NOMO-1 (cell line): ENCODE data around the gene OR52E5.
A peak's percentile ranks its signal among the peaks of the same experiment; 100 is the strongest.

ENCODE experiments used
- DNase-seq, 2 experiments: peaks; one replicate each; lab custom pipeline; 2025; ENCODE audit not compliant: unreplicated experiment in 2 of 2; lab: John Stamatoyannopoulos, UW

The OR52E5 gene

DNA sequence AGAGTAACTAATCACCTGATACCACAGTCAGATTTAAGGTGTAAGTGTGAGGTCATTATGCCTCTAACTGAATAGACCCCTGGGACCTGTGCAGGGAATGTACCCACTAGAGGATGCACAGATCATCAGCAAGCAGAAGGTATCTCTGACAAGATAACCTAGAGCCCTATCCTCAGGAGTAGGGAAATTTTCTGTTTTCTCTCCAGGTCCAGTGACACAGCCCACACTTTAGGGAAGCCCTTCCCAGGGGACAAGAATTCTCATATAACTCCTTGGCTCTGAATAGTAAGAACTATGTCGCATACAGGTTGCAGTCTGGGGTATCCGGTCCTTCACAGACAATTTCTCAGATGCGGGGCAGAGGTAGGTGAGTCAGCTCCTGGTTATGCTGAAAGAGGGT is at the start of gene OR52E5:
OR52E5 (plus strand) TSS at position 301 of the 400 bp plus-strand sequence. CDS start 7,569 bp downstream, outside the sequence.
- no peak for DNase-seq

DNA sequence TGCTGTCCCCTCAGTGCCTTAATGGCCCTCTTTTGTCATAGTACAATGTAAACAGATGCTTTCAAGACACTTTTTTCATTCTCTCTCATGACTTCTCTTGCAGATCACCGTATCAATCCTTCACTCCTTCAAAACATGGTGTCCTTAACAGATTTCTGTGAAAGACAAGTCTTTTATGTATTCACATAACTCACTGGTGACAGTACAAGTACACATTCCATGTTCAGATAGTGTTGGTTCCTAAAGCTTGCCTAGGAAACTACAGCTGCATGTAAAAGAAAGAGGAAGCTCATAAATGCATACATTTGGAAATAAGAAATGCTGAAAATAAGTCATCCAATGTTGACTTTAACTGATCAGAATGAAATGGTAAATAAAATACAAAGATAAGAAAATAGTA is 46.3 kb upstream of the OR52E5 start:
- DNase-seq: no peak

DNA sequence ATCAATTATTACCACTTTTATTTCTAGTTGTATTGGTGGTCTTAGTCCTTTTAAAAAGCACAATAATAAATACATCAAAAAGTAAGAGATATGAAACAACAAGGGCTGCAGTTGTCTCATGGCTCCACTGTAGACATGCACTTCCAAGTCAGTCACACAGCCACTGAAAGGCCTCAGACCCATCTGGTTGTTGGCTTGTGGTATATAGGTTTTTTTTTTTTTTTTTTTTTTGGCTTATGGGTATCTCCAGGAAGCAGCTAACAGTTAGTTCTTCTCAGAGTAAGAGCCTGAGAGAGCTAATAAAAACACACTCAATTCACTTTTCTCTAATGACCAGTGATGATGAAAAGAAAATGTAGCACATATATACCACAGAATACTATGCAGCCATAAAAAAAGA is 45.3 kb upstream of the OR52E5 start:
- DNase-seq: no peak

DNA sequence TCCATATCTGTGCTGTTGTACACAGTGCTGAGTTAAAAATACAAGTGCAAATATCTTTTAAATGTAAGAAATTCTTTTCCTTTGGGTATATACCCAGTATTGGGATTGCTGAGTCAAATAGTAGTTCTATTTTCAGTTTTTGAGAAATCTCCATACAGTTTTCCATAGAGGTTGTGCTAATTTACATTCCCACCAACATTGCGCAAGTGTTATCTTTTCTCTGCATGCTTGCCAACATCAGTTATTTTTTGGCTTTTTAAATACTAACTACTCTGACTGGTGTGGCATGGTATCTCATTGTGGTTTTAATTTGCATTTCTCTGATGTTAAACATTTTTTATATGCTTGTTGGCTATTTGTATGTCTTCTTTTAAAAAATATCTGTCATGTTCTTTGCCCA is 42.0 kb upstream of the OR52E5 start:
- no peak for DNase-seq

- no peak for DNase-seq
Observed at GRCh38 chr11:5857590-5857989, 35.4 kb upstream of the OR52E5 start, which contains the start of gene OR52E8. OR52E8 (minus strand) TSS chr11:5857690; CDS start chr11:5857690, 0 bp downstream.

DNA sequence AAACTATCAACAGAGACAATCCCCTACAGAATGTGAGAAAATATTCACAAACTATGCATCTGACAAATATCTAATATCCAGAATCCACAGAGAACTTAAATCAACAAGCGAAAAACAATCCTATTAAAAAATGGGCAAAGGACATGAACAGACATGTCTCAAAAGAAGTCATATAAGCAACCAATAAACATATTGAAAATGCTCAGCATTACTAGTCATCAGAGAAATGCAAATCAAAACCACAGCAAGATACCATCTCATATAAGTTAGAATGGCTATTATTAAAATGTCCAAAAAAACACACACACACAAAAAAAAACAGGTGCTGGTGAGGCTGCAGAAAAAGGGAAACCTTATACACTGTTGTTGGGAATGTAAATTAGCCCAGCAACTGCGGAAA is 27.2 kb upstream of the OR52E5 start:
- DNase-seq: no peak

- no peak for DNase-seq
Observed at GRCh38 chr11:5878564-5878963, 14.4 kb upstream of the OR52E5 start.

DNA sequence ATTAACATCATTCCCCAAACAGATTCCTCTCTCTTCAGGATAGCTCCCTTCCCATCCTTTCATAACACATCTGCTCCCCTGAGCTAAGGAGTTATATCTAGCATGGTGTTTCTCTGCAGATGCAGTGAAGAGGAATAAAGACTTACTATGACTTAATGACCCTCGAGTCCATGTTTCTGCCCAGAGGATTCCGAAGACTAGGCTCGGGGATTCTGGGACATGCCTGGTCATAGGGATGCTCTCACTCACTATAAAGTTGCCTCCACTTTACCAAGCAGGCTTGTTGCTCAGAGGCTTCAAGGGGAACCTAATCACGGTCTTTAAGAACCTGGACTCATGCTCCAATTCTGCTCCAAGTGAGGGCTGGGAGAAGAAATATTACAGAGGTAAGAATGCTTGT is 12.7 kb upstream of the OR52E5 start, which contains the start of gene OR52E4:
OR52E4 (plus strand) TSS at position 301 of the 400 bp plus-strand sequence. CDS start 3,664 bp downstream, outside the sequence.
- no peak for DNase-seq

DNA sequence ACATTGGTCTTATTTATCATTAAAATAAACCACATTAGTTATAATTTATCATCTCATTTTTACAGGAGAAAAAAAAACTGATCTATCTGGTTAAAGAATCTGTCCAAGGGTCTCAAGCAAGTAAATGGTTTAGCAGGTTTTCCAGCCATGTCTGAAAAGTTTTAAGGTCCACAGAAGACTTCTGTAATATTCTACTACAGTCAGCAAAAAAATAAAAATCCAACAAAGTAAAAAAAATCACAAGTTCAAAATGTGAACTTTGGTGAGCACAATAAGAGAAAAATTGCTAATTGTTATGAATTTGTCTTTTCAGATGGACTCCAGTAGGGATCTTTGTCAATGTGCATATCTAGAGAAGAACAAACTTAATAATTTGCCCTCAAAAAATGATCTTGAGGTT is 11.3 kb upstream of the OR52E5 start:
- no peak for DNase-seq

GRCh38 chr11:5887172-5887571 is 5.8 kb upstream of the OR52E5 start:
- DNase-seq: no peak

GRCh38 chr11:5887661-5888060 is 5.3 kb upstream of the OR52E5 start:
- DNase-seq: no peak

DNA sequence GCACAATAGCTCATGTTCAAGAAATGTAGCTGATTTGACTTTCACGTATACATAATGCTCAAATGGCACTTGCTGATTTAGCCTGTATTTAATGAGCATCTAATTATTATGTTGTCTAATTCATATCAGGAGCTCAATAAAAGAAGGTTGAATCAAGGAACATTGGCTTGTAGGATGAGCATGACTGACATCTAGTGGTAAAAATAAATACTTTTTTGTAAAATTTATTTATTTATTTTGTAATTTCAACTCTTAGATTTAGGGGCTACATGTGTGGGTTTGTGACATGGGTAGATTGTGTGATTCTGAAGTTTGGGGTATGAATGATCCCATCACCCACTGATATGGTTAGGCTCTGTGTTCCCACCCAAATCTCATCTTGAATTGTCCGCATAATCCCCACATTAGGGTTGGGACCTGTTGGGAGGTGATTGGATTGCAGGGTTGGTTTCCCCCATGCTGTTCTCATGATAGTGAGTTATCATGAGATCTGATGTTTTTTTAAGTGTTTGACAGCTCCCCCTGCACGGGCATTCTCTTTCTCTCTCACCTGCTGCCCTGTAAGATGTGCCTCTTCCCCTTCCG is 1.7 kb upstream of the OR52E5 start:
- peak; percentile 3 to 22 for DNase-seq

GRCh38 chr11:5899534-5899933 is 6.5 kb downstream of the OR52E5 start:
- DNase-seq: no peak

DNA sequence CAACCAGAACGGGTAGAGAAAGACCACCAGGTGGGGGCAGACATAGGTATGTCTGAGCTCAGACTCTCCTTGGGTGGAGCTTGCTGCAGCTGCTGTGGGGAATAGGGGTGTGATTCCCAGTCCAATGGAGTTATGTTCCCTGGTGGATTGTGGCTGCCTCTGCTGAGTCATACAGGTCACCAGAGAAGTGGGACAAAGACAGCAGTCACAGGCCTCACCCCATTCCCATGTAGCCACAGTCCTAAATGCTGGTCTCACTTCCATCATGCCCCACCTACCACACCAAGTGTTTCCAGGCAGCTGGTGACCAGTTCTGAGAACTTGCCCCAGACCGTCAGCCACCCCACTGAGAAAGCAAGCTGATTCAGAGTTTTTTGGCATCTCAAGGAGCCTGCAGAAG is 17.5 kb downstream of the OR52E5 start:
- DNase-seq: no peak

GRCh38 chr11:5922749-5923426 is 29.9 kb downstream of the OR52E5 start:
- no peak for DNase-seq

DNA sequence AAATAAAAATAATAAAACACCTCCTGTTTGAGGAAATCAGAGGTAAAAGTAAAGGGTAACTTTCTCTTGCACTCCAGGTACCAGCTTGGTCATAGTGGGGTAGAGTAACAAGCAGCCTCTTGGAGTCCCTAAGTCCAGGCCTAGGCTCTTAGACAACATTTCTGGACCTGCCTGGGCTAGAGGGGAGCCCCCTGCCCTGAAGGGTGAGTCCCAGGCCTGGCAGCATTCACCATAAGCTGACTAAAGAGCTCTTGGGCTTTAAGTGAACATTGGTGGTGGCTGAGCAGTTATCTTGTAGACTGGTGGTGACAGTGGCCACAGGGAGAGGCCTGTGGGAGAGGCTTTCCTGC is 30.4 kb downstream of the OR52E5 start:
- DNase-seq: no peak

DNA sequence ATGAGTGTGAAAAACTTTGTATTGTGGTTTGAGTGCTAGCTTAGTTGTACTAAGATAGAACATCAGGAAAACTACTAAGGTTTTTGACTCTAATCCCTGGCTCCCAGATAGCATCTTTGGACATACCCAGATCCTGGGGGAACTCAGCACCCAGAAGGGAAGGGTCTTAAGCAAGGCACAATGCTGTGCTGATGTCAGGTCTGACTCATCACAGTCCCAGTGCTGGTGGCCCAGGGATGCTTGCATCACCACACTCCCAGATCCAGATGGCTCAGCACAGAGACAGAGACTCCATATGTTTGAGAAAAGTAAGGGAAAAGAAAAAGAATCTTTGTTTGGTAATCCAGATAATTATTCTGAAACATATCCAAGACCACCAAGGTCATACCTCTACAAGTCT is 30.8 kb downstream of the OR52E5 start:
- DNase-seq: no peak

DNA sequence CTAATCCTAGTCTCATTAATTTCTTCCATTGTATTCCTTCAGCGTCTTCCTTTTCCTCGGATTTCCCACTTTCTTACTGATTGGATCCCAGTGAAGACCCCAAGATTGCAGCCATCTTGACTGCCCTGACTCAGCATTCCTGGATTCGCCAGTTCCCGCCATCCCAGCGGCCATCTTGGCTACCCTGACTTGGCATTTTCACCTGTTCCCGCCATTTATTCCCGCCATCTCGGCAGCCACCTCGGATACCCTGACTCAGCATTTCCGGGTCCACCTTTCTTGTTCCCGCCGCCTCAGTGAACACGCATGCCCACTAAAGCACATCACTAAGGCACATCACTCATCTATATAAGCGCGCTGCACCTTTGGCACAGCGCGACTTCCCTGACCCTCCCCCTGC is 35.3 kb downstream of the OR52E5 start:
- no peak for DNase-seq

DNA sequence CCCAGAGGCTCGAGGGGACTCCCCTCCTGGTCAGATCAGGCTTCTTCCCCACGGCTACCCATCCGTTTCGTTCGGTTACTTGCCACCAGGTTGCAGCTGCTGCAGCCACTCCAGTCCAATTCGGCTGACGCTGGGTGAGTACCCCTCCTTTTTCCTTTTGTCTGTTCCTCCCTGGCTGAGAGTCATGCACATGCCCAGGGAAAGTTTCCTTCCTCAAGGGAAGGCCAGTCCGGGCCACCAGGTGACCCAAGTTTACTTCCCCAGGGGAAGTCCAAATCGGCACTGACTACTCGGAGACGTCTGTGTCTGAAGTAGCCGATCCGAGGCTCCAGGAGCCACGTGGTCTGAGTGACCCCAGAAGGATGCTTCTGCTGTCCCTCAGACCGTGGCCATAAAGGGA is 35.8 kb downstream of the OR52E5 start:
- no peak for DNase-seq

DNA sequence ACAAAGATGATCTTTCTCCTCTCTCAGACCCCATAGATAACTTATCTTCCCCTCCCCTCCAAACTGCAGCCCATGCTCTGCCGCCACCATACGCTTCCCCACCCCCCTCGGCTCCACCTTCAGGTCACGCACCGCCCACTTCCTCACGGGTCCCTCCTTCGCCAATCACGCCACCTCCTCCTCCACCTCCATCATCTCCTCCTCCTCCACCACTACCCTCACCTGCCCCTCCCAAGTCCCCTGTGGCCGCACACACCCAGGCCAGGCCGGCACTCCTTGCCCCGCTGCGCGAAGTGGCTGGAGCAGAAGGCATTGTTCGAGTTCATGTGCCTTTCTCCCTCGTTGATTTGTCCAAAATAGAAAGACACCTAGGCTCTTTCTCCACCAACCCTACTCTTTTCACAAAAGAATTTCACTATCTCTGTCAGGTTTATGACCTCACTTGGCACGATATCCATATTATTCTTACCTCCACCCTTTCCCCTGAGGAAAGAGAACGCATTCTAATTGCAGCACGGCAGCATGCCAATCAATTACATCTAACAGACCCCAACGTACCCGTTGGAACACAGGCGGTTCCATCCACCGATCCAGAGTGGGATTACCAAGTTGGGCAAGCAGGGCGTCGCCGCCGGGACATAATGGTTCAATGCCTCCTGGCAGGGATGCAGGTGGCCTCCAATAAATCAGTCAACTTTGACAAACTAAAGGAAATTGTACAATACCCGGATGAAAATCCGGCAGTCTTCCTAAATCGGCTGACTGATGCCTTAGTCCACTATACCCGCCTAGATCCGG is 36.8 kb downstream of the OR52E5 start:
- no peak for DNase-seq

- DNase-seq: no peak
Observed at GRCh38 chr11:5930614-5931013, 37.6 kb downstream of the OR52E5 start.

GRCh38 chr11:5931061-5931460 is 38.1 kb downstream of the OR52E5 start:
- DNase-seq: no peak
